ENCODE results near the gene EFHD2.

DNA sequence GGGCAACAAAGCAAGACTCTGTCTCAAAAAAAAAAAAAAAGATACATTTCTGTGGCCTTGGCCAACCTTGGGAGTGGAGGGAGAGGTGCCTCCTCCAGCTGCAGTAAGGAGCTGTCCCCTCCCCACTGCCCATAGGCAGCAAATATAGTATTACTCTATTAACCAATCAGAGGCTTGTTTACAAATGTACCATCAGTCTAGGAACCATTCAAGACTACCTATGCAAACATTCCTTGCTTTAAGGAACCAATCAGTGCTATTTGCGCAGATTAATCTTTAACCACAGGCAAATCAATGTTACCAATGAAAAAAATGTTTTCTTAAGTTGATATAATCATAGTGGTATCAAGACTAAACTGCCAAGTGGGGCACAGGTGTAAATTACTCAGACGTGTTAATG, 47.9 kb downstream of the EFHD2 start:
- TF ChIP-seq SP2 (tag by site-specific recombination; IDR thresholded peaks at IDR 0.05) (no peak), ZNF514 (tag by site-specific recombination; IDR thresholded peaks at IDR 0.05) (no peak), ZNF423 (tag by site-specific recombination; IDR thresholded peaks at IDR 0.05) (no peak)
- TF ChIP-seq, protein P1, sequence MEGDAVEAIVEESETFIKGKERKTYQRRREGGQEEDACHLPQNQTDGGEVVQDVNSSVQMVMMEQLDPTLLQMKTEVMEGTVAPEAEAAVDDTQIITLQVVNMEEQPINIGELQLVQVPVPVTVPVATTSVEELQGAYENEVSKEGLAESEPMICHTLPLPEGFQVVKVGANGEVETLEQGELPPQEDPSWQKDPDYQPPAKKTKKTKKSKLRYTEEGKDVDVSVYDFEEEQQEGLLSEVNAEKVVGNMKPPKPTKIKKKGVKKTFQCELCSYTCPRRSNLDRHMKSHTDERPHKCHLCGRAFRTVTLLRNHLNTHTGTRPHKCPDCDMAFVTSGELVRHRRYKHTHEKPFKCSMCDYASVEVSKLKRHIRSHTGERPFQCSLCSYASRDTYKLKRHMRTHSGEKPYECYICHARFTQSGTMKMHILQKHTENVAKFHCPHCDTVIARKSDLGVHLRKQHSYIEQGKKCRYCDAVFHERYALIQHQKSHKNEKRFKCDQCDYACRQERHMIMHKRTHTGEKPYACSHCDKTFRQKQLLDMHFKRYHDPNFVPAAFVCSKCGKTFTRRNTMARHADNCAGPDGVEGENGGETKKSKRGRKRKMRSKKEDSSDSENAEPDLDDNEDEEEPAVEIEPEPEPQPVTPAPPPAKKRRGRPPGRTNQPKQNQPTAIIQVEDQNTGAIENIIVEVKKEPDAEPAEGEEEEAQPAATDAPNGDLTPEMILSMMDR (tag by site-specific recombination; IDR thresholded peaks at IDR 0.05) = no peak

Measured in HEK293 (cell line).